ENCODE results near the gene ATXN7L1. TPM values are rescaled to one million over a fixed set of nuclear protein-coding genes. Genes with fewer than 3 reads are reported as not detected.

Gene ATXN7L1
- total and polyA plus RNA-seq, 2 of the 8 experiments (the other 6 are each of a cell fraction or from before 2014, with no cell fraction given), result 14.3 to 34.0 TPM

DNA sequence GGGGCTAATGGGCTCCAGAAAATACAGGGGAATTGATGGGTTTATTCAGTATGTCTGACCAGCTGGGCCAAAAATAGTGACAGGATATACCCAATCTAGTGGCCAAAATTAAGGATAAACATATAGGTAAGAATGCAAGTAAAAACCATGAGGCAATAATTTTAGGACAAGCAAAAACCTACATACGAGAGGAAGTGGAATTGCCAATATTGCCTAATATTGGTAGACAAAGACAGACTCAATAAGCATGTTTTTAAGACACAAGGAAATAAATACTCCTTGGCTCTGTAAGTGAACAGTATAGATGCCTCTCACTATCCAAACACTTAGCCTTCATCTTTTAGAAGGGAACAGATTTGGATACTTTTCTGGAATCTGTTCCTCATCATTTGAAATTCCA lies 51.0 kb downstream of the ATXN7L1 start:
- no peak overlapping the region for H2AK5ac ChIP-seq (ENCODE audit: low read depth, low read length)
- WGBS, 2 experiments (ENCODE audit: extremely low coverage in 1 of 2, insufficient coverage in 1 of 2, insufficient read length in 1 of 2, insufficient replicate concordance in 2 of 2, low coverage in 1 of 2, low lambda C conversion rate in 2 of 2, missing lambda C conversion rate in 1 of 2), result 92% methylated on average over 1 of the region's 1 CpG; no CpG with 5 or more reads in 1 of the 2 experiments
- no peaks in the 10 kb centered on the region for H3K27me3 ChIP-seq (replicated peaks in 1 of 4; ENCODE audit: control insufficient read depth in 3 of 4, extremely low read depth in 1 of 4, insufficient read depth in 3 of 4, low read length in 3 of 4)
- no peak overlapping the region for H4K5ac ChIP-seq (ENCODE audit: insufficient read length, low read depth, low read length)
- H3K23me2 ChIP-seq (ENCODE audit: low read depth, low read length), result no peaks in the 10 kb centered on the region
- H2BK15ac ChIP-seq (ENCODE audit: low read length), result no peak overlapping the region
- H3K9ac ChIP-seq (replicated peaks in 1 of 4; ENCODE audit: extremely low read depth in 1 of 4, low read depth in 3 of 4, low read length in 3 of 4), result no peak overlapping the region
- H3K18ac ChIP-seq (ENCODE audit: extremely low read depth, low read length), result no peak overlapping the region
- H2BK120ac ChIP-seq (replicated peaks; ENCODE audit: low read depth, low read length), result no peak overlapping the region
- FAIRE-seq (no peak), DNase-seq (ENCODE audit: low read depth in 1 of 2, low spot score in 2 of 2) (no peak)
- no peaks in the 10 kb centered on the region for H3K36me3 ChIP-seq (ENCODE audit: control insufficient read depth in 2 of 4, insufficient read depth in 4 of 4, low read length in 3 of 4)
- no peak overlapping the region for H3K14ac ChIP-seq (ENCODE audit: insufficient read length)
- no peak for TF ChIP-seq SP2 (IDR thresholded peaks at IDR 0.05; ENCODE audit: low read length)
- TF ChIP-seq TAF7 (optimal IDR thresholded peaks at IDR 0.05; ENCODE audit: borderline replicate concordance, low read depth, low read length), result no peak
- TF ChIP-seq POLR2AphosphoS5 (IDR thresholded peaks at IDR 0.05; ENCODE audit: low read depth, low read length), result no peak
- no peak for TF ChIP-seq EZH2 (IDR thresholded peaks at IDR 0.05; ENCODE audit: low read depth, low read length, severe bottlenecking)
- TF ChIP-seq CTBP2 (IDR thresholded peaks at IDR 0.05; ENCODE audit: borderline replicate concordance, insufficient read depth, insufficient read length, low read length), result no peak
- no peak for TF ChIP-seq TCF12 (IDR thresholded peaks at IDR 0.05; ENCODE audit: low read depth, low read length)
- no peak for TF ChIP-seq E2F6 (IDR thresholded peaks at IDR 0.05)
- TF ChIP-seq SAP30 (IDR thresholded peaks at IDR 0.05; ENCODE audit: insufficient read depth, insufficient replicate concordance, low read length), result no peak
- no peak for TF ChIP-seq GABPA (IDR thresholded peaks at IDR 0.05; ENCODE audit: borderline replicate concordance, insufficient read depth, low read length)
- no peak for TF ChIP-seq KDM1A (IDR thresholded peaks at IDR 0.05; ENCODE audit: borderline replicate concordance, low read length)
- TF ChIP-seq SP1 (IDR thresholded peaks at IDR 0.05; ENCODE audit: low read depth, low read length), result no peak
- no peak overlapping the region for H3K56ac ChIP-seq (replicated peaks; ENCODE audit: insufficient read length, low read depth, low read length)
- peaks cover 4% of the 10 kb centered on the region for H3K79me1 ChIP-seq (ENCODE audit: low read depth, low read length)
- H3K79me2 ChIP-seq (ENCODE audit: control insufficient read depth in 1 of 2, insufficient read depth in 2 of 2, low read length in 2 of 2), result 0 out of 4 replicates have a peak, but pooled peaks cover 0 to 6% of the 10 kb centered on the region in 2 experiments
- H3K4me1 ChIP-seq (replicated peaks in 1 of 4; ENCODE audit: control insufficient read depth in 3 of 4, insufficient read depth in 4 of 4, low read length in 3 of 4), result peaks cover 0 to 5% (median under 1%) of the 10 kb centered on the region in 4 experiments; a peak in 1 of 7 replicates
- no peak overlapping the region for H2BK12ac ChIP-seq (ENCODE audit: low read depth, low read length)
- H3K4ac ChIP-seq (replicated peaks; ENCODE audit: insufficient read length, low read depth, low read length), result no peak overlapping the region
- POLR2A ChIA-PET (ENCODE audit: partially characterized antibody), result interaction anchor here (0.7 kb wide), 1 partner anchor 14 kb away, joined by 4 read pairs; no protein-coding TSS in a partner anchor
- H3K23ac ChIP-seq (ENCODE audit: insufficient read length), result no peak overlapping the region
- H4K91ac ChIP-seq (replicated peaks; ENCODE audit: insufficient read length, low read length), result no peak overlapping the region
- CTCF ChIA-PET (ENCODE audit: partially characterized antibody), result interaction anchor here (1.2 to 2.5 kb wide), 3 partner anchors 18 to 109 kb away, joined by 3 to 10 read pairs (median 4); no protein-coding TSS in a partner anchor
- no peaks in the 10 kb centered on the region for H4K20me1 ChIP-seq (replicated peaks in 1 of 2; ENCODE audit: control insufficient read depth in 1 of 2, insufficient read depth in 2 of 2, low read length in 2 of 2)
- no peak overlapping the region for H3K4me3 ChIP-seq (ENCODE audit: extremely low read depth in 1 of 4, insufficient read depth in 2 of 4, low read depth in 3 of 4, low read length in 4 of 4)
- H2BK5ac ChIP-seq (ENCODE audit: low read depth, low read length), result no peak overlapping the region
- H4K8ac ChIP-seq (ENCODE audit: extremely low read depth, insufficient read depth, low read length), result no peak overlapping the region
- H2BK20ac ChIP-seq (ENCODE audit: low read length), result no peak overlapping the region
- no peak overlapping the region for H3K27ac ChIP-seq (ENCODE audit: low read depth, low read length)
- no peak overlapping the region for H3K4me2 ChIP-seq (ENCODE audit: insufficient read depth in 1 of 2, low read depth in 2 of 2, low read length in 2 of 2)
- H2AFZ ChIP-seq (ENCODE audit: low read length), result no peak overlapping the region
- H3K9me3 ChIP-seq (ENCODE audit: insufficient read depth in 2 of 2, low read depth in 1 of 2, low read length in 1 of 2), result no peaks in the 10 kb centered on the region

Measured in H1 (cell line).